Suprapubic skin (tissue), 3 donors: Measurements from ENCODE around the gene CBFA2T2.

ENCODE experiments used
- POLR2A ChIP-seq, 2 donors: fragments of 450-650 bp; IDR thresholded peaks; one replicate each; pipeline ENCODE4 v1.6.1; 2017; ENCODE audit warnings: antibody characterized with exemption in 2 of 2, mild to moderate bottlenecking in 2 of 2, moderate library complexity in 2 of 2
- TF ChIP-seq, protein P1 (sequence below), 2 donors: fragments of 200-600 bp in 1 of 2; fragments of 450-650 bp in 1 of 2; sonication (generic) in 1 of 2; IDR thresholded peaks; one replicate each; pipeline ENCODE4 v1.5.1; 2016 to 2019; ENCODE audit warnings: antibody characterized with exemption in 2 of 2, mild to moderate bottlenecking in 1 of 2, moderate library complexity in 1 of 2

DNA sequence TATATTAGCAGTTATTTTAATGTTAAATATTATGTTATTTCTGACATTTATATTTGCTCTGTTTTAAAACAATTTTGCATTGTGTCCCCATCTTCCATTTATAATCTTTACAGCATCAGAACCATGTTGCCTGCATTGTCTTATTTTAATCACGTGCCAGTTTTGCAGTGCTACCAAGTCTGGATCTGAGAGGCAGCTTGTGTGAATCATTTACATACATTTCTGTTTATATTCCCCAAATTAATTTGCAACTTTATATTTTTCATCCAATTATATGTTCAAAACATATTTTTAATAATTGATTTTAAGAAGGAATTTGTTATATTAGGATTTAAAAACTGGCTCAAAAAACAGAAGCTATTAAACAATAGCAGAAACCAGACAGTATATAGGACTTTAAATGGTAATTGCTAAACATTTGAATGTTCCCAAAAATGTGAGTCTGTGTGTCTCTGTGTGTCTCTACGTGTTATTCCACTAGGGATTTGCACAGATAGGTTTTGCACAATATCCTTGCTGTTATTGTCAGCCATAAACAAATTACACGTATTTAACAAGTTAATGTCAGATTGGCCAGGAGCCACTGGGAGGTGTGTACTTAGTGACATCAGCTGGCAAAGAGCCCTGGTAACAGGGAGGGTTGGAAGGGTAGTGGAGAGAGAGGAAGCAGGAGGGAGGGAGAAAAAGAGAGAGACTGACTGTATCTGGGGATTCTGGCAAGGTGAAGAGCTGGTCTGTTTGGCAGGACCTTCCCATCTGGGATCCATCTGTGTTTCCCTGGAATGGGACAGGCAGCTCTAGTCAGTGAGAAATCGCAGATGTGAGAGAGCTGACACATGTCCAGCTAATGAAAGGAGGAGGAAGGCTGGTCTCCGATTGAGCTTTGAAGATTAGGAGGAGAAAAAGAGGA, 72.1 kb downstream of the CBFA2T2 start:
- TF ChIP-seq, protein P1, sequence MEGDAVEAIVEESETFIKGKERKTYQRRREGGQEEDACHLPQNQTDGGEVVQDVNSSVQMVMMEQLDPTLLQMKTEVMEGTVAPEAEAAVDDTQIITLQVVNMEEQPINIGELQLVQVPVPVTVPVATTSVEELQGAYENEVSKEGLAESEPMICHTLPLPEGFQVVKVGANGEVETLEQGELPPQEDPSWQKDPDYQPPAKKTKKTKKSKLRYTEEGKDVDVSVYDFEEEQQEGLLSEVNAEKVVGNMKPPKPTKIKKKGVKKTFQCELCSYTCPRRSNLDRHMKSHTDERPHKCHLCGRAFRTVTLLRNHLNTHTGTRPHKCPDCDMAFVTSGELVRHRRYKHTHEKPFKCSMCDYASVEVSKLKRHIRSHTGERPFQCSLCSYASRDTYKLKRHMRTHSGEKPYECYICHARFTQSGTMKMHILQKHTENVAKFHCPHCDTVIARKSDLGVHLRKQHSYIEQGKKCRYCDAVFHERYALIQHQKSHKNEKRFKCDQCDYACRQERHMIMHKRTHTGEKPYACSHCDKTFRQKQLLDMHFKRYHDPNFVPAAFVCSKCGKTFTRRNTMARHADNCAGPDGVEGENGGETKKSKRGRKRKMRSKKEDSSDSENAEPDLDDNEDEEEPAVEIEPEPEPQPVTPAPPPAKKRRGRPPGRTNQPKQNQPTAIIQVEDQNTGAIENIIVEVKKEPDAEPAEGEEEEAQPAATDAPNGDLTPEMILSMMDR (IDR thresholded peaks at IDR 0.05), result no peak
- TF ChIP-seq POLR2A (IDR thresholded peaks at IDR 0.05), result no peak
